NT2/D1 (cell line): ENCODE measurements around the gene COL18A1.

ENCODE experiments used
- SUZ12 ChIP-seq: IDR thresholded peaks from 2 replicates; pipeline ENCODE4 v1.6.1; 2011; ENCODE audit not compliant: insufficient read length, insufficient read depth; ENCODE audit errors: extremely low read depth
- YY1 ChIP-seq: IDR thresholded peaks from 2 replicates; pipeline ENCODE4 v1.6.1; 2011; ENCODE audit not compliant: insufficient read length, insufficient read depth
- ZNF274 ChIP-seq: IDR thresholded peaks from 2 replicates; pipeline ENCODE4 v1.6.1; 2011; ENCODE audit warnings: mild to moderate bottlenecking, low read depth, low read length

DNA sequence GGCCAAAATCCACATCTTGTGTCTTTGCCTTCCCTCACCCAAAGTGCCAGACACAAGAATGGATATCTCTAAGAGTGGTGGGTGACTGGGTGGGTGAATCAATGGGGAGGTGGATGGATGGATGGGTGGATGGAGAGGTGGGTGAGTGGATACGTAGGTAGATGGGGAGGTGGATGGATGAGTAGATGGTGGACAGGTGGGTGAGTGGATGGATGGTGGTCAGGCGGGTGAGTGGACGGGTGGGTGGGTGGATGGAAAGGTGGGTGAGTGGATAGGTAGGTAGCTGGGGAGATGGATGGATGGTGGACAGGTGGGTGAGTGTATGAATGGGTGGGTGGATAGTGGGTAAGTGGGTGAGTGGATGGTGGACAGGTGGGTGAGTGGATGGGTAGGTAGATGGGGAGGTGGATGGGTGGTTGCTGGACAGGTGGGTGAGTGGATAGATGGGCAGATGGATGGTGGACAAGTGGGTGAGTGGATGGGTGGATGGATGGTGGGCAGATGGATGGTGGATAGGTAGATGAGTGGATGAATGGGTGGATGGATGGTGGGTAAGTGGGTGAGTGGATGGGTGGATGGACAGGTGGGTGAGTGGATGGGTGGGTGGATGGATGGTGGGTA lies 103.0 kb downstream of the COL18A1 start:
- no peak for TF ChIP-seq ZNF274
- TF ChIP-seq SUZ12: no peak
- no peak for TF ChIP-seq YY1
